ENCODE results near the gene EPS15. TPM values are rescaled to one million over a fixed set of nuclear protein-coding genes. Genes with fewer than 3 reads are reported as not detected.

Gene EPS15
- total RNA-seq, 1 donor from 2014 or later = 44.9 TPM

GRCh38 chr1:51517361-51518032 is 1.6 kb downstream of the EPS15 start:
- peaks cover 19 to 39% (median 23%) of the 10 kb centered on the region in 3 donors for H3K4me1 ChIP-seq (ENCODE audit: control insufficient read depth in 3 of 3, insufficient read depth in 3 of 3, low read length in 3 of 3)
- peak overlapping the region; percentile 93 for H3K27ac ChIP-seq (ENCODE audit: low read depth, low read length)
- H3K9me3 ChIP-seq (ENCODE audit: control insufficient read depth in 3 of 3, low read length in 3 of 3) = no peaks in the 10 kb centered on the region

DNA sequence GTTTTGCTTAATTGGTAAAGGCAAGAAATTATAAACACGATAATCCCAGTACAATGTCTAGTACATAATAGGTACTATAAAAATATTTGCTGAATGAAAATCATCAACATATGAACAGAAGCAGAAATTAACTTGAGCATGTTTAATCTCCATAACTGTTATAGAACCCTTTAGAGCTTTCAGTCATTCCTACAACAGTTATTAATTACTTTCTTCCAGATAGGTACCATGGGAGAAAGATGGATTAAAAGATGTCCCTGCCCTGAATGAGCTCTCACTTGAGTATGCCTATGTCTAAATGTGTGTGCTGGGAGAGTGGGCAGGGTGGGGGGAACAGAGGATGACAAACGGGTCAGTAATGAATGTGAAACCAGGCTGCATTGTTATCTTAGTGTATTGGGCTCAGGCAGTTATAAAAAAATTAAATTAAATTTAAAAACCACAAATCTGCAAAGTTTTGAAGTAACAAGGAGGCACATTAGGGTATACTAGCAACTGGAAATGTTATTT is 2.4 kb downstream of the EPS15 start:
- H3K4me1 ChIP-seq (ENCODE audit: control insufficient read depth in 3 of 3, insufficient read depth in 3 of 3, low read length in 3 of 3) = peaks cover 24 to 42% (median 26%) of the 10 kb centered on the region in 3 donors
- H3K9me3 ChIP-seq (ENCODE audit: control insufficient read depth in 3 of 3, low read length in 3 of 3) = no peaks in the 10 kb centered on the region
- no peaks in the 10 kb centered on the region for H3K27me3 ChIP-seq (ENCODE audit: control insufficient read depth in 3 of 3, insufficient read depth in 3 of 3, low read length in 3 of 3)
- no peaks in the 10 kb centered on the region for H3K36me3 ChIP-seq (ENCODE audit: control insufficient read depth in 3 of 3, insufficient read depth in 3 of 3, low read length in 3 of 3)
- H3K27ac ChIP-seq (ENCODE audit: low read depth, low read length) = peak overlapping the region; percentile 93
- H3K9ac ChIP-seq (ENCODE audit: low read depth in 1 of 3, low read length in 3 of 3) = peak overlapping the region; percentile 89 to 97 (median 94)
- peak overlapping the region; percentile 51 to 93 (median 79) for H3K4me3 ChIP-seq (ENCODE audit: low read length in 3 of 3)

More at GRCh38 chr1:51517361-51518032, 1.6 kb downstream of the EPS15 start:
- Histone ChIP-seq H3K4me3 (ENCODE audit: low read length in 3 of 3) (peak overlapping the region; percentile 79 to 93 (median 81)), H3K9ac (ENCODE audit: low read depth in 1 of 3, low read length in 3 of 3) (peak overlapping the region; percentile 89 to 97 (median 94)), H3K27me3 (ENCODE audit: control insufficient read depth in 3 of 3, insufficient read depth in 3 of 3, low read length in 3 of 3) (no peaks in the 10 kb centered on the region), H3K36me3 (ENCODE audit: control insufficient read depth in 3 of 3, insufficient read depth in 3 of 3, low read length in 3 of 3) (no peaks in the 10 kb centered on the region)

DNA sequence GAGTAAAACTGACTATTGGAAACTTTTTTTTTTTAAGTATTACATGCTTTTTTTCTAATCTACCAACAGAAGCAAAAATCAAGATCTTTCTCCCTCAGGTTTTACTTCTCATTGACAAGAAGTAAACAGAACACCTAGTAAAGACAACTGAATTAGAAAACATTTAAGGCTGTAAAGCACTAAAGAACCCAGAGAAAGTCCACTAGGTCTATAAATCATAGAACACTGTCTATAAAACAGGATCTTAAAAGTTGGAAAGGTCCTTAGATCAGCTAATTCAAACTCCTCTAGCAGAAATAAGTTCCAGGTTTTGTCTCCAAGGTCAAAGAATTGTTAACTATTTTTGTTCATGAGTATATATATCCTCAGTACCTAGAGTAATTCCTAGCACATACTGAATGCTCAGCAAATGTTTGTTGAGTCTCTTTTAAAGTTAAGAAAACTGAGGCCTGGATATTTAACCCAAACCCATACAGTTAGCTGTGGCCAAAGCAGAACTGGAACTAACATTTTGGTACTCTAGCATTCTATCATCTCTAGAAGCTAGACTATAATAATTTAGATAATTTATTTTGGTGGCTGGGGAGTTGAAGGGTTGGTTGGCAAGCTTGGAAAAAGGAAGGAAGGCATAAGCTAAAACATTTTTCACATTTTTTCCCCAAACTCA is 3.0 kb downstream of the EPS15 start:
- peak overlapping the region; percentile 93 for H3K27ac ChIP-seq (ENCODE audit: low read depth, low read length)
- H3K4me3 ChIP-seq (ENCODE audit: low read length in 3 of 3) = peak overlapping the region in 2 of 3 donors; percentile 51 to 79
- H3K4me1 ChIP-seq (ENCODE audit: control insufficient read depth in 3 of 3, insufficient read depth in 3 of 3, low read length in 3 of 3) = peaks cover 24 to 44% (median 28%) of the 10 kb centered on the region in 3 donors
- no peaks in the 10 kb centered on the region for H3K36me3 ChIP-seq (ENCODE audit: control insufficient read depth in 3 of 3, insufficient read depth in 3 of 3, low read length in 3 of 3)
- H3K9me3 ChIP-seq (ENCODE audit: control insufficient read depth in 3 of 3, low read length in 3 of 3) = no peaks in the 10 kb centered on the region
- H3K27me3 ChIP-seq (ENCODE audit: control insufficient read depth in 3 of 3, insufficient read depth in 3 of 3, low read length in 3 of 3) = no peaks in the 10 kb centered on the region
- peak overlapping the region in 2 of 3 donors; percentile 37 to 58 for H3K9ac ChIP-seq (ENCODE audit: low read depth in 1 of 3, low read length in 3 of 3)

DNA sequence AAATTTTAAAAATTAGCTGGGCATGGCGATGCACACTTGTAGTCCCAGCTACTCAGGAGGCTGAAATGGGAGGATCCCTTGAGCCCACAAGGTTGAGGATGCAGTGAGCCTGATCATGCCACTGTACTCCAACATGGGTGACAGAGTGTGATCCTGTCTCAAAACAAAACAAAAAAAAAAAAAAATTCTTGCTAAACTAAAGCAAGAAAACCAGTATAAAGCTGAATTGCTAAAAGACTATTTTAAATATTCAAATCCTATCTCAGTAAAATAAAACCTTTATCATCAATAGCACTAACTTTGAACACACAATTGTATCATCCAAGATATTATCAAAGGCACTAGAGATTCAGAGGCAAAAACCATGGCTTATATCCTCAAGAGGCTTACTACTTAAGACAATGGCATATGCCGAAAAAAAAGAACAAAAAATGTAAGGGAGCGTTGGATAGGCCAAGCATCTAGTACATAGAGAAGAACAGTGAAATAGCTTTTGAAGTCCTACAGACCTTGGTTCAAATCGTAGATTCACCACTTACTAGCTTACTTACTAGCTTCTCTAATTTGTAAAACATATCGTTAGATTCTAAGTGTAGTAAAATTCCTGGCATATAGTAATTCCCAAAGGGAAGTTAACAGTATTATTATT is 3.6 kb downstream of the EPS15 start:
- peak overlapping the region; percentile 93 for H3K27ac ChIP-seq (ENCODE audit: low read depth, low read length)
- peaks cover 24 to 44% (median 28%) of the 10 kb centered on the region in 3 donors for H3K4me1 ChIP-seq (ENCODE audit: control insufficient read depth in 3 of 3, insufficient read depth in 3 of 3, low read length in 3 of 3)
- no peaks in the 10 kb centered on the region for H3K36me3 ChIP-seq (ENCODE audit: control insufficient read depth in 3 of 3, insufficient read depth in 3 of 3, low read length in 3 of 3)
- no peaks in the 10 kb centered on the region for H3K27me3 ChIP-seq (ENCODE audit: control insufficient read depth in 3 of 3, insufficient read depth in 3 of 3, low read length in 3 of 3)
- no peaks in the 10 kb centered on the region for H3K9me3 ChIP-seq (ENCODE audit: control insufficient read depth in 3 of 3, low read length in 3 of 3)
- peak overlapping the region in 2 of 3 donors; percentile 2 to 29 for H3K4me3 ChIP-seq (ENCODE audit: low read length in 3 of 3)
- H3K9ac ChIP-seq (ENCODE audit: low read depth in 1 of 3, low read length in 3 of 3) = peak overlapping the region in 1 of 3 donors; percentile 58

DNA sequence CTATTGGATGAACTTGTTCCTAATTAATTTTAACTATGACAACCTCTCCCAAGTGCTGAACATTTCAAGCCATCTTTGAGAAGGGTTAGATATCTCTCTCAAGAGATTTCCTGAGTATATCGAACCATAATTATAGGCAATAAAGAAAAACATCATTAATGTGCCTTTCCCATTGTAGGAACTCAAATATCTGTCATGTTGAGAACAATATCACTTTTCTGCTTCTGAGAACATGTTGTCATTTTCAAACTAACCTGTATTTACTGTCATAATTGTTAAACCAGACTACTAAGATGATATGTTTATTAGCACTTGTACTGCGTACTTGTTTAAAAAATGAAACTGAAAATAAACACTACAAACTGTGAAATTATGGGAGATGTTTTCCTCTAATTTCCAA is 4.3 kb downstream of the EPS15 start:
- Histone ChIP-seq H3K9ac (ENCODE audit: low read depth in 1 of 3, low read length in 3 of 3) (peak overlapping the region; percentile 34 to 58 (median 40)), H3K27me3 (ENCODE audit: control insufficient read depth in 3 of 3, insufficient read depth in 3 of 3, low read length in 3 of 3) (no peaks in the 10 kb centered on the region), H3K4me1 (ENCODE audit: control insufficient read depth in 3 of 3, insufficient read depth in 3 of 3, low read length in 3 of 3) (peaks cover 25 to 44% (median 34%) of the 10 kb centered on the region in 3 donors), H3K9me3 (ENCODE audit: control insufficient read depth in 3 of 3, low read length in 3 of 3) (no peaks in the 10 kb centered on the region), H3K36me3 (ENCODE audit: control insufficient read depth in 3 of 3, insufficient read depth in 3 of 3, low read length in 3 of 3) (no peaks in the 10 kb centered on the region), H3K27ac (ENCODE audit: low read depth, low read length) (peak overlapping the region; percentile 93), H3K4me3 (ENCODE audit: low read length in 3 of 3) (peak overlapping the region; percentile 8 to 66 (median 51))

GRCh38 chr1:51512606-51513005 is 6.5 kb downstream of the EPS15 start:
- H3K27me3 ChIP-seq (ENCODE audit: control insufficient read depth in 3 of 3, insufficient read depth in 3 of 3, low read length in 3 of 3) = no peaks in the 10 kb centered on the region
- H3K27ac ChIP-seq (ENCODE audit: low read depth, low read length) = no peak overlapping the region
- no peak overlapping the region for H3K9ac ChIP-seq (ENCODE audit: low read depth in 1 of 3, low read length in 3 of 3)
- H3K9me3 ChIP-seq (ENCODE audit: control insufficient read depth in 3 of 3, low read length in 3 of 3) = no peaks in the 10 kb centered on the region
- H3K4me1 ChIP-seq (ENCODE audit: control insufficient read depth in 3 of 3, insufficient read depth in 3 of 3, low read length in 3 of 3) = peaks cover 29 to 44% (median 35%) of the 10 kb centered on the region in 3 donors
- no peak overlapping the region for H3K4me3 ChIP-seq (ENCODE audit: low read length in 3 of 3)
- H3K36me3 ChIP-seq (ENCODE audit: control insufficient read depth in 3 of 3, insufficient read depth in 3 of 3, low read length in 3 of 3) = no peaks in the 10 kb centered on the region

DNA sequence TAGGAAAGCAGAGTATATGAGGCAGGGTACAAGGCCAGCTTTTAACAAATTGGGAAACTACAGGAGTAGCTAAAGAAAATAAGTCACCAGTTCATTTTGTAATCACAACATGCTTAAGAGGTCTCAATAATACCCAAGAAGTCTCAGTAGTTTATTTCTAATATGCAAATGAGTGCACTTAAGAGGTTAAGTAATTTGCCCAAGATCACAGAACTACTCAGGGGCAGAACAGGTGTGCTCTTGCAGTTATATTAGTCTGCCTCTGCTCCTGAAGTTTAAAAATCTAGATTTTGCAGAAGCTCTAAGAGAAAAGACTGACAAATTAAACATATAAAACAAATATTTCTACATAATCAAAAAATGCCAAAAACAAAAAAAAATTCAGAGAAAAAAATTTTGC is 6.9 kb downstream of the EPS15 start:
- Histone ChIP-seq H3K36me3 (ENCODE audit: control insufficient read depth in 3 of 3, insufficient read depth in 3 of 3, low read length in 3 of 3) (no peaks in the 10 kb centered on the region), H3K27ac (ENCODE audit: low read depth, low read length) (no peak overlapping the region), H3K27me3 (ENCODE audit: control insufficient read depth in 3 of 3, insufficient read depth in 3 of 3, low read length in 3 of 3) (no peaks in the 10 kb centered on the region), H3K4me3 (ENCODE audit: low read length in 3 of 3) (no peak overlapping the region), H3K9me3 (ENCODE audit: control insufficient read depth in 3 of 3, low read length in 3 of 3) (no peaks in the 10 kb centered on the region), H3K9ac (ENCODE audit: low read depth in 1 of 3, low read length in 3 of 3) (no peak overlapping the region), H3K4me1 (ENCODE audit: control insufficient read depth in 3 of 3, insufficient read depth in 3 of 3, low read length in 3 of 3) (peaks cover 29 to 43% (median 34%) of the 10 kb centered on the region in 3 donors)

- H3K9ac ChIP-seq (ENCODE audit: low read depth in 1 of 3, low read length in 3 of 3) = no peak overlapping the region
- H3K4me3 ChIP-seq (ENCODE audit: low read length in 3 of 3) = peak overlapping the region in 1 of 3 donors; percentile 24
- H3K4me1 ChIP-seq (ENCODE audit: control insufficient read depth in 3 of 3, insufficient read depth in 3 of 3, low read length in 3 of 3) = peaks cover 23 to 35% (median 23%) of the 10 kb centered on the region in 3 donors
- H3K27ac ChIP-seq (ENCODE audit: low read depth, low read length) = no peak overlapping the region
- H3K36me3 ChIP-seq (ENCODE audit: control insufficient read depth in 3 of 3, insufficient read depth in 3 of 3, low read length in 3 of 3) = no peaks in the 10 kb centered on the region
- no peaks in the 10 kb centered on the region for H3K27me3 ChIP-seq (ENCODE audit: control insufficient read depth in 3 of 3, insufficient read depth in 3 of 3, low read length in 3 of 3)
- no peaks in the 10 kb centered on the region for H3K9me3 ChIP-seq (ENCODE audit: control insufficient read depth in 3 of 3, low read length in 3 of 3)
Observed at GRCh38 chr1:51509773-51510172, 9.3 kb downstream of the EPS15 start.

GRCh38 chr1:51506537-51506936 is 12.5 kb downstream of the EPS15 start:
- Histone ChIP-seq H3K4me1 (ENCODE audit: control insufficient read depth in 3 of 3, insufficient read depth in 3 of 3, low read length in 3 of 3) (peaks cover 1 to 19% (median 4%) of the 10 kb centered on the region in 3 donors), H3K9me3 (ENCODE audit: control insufficient read depth in 3 of 3, low read length in 3 of 3) (no peaks in the 10 kb centered on the region), H3K27me3 (ENCODE audit: control insufficient read depth in 3 of 3, insufficient read depth in 3 of 3, low read length in 3 of 3) (no peaks in the 10 kb centered on the region), H3K4me3 (ENCODE audit: low read length in 3 of 3) (no peak overlapping the region), H3K36me3 (ENCODE audit: control insufficient read depth in 3 of 3, insufficient read depth in 3 of 3, low read length in 3 of 3) (peaks cover 0 to 3% (median 0%) of the 10 kb centered on the region in 3 donors), H3K27ac (ENCODE audit: low read depth, low read length) (no peak overlapping the region), H3K9ac (ENCODE audit: low read depth in 1 of 3, low read length in 3 of 3) (peak overlapping the region in 1 of 3 donors; percentile 2)

Measured in skeletal muscle tissue (tissue), 4 donors.